HK-2 (cell line): ENCODE results near the gene ZCCHC24.
A peak's percentile ranks its signal among the peaks of the same experiment; 100 is the strongest.

Source experiments
- DNase-seq: peaks from one replicate; pipeline ENCODE4 v3.0.0-alpha.2; 2018; ENCODE audit not compliant: unreplicated experiment

ZCCHC24 gene

GRCh38 chr10:79431891-79432831, 13.3 kb downstream of the ZCCHC24 start:
- no peak for DNase-seq

- no peak for DNase-seq
Observed at GRCh38 chr10:79431428-79431827, 14.0 kb downstream of the ZCCHC24 start.

- DNase-seq, result no peak
Observed at GRCh38 chr10:79430936-79431335, 14.5 kb downstream of the ZCCHC24 start.

GRCh38 chr10:79430325-79430905, 15.0 kb downstream of the ZCCHC24 start:
- no peak for DNase-seq

- no peak for DNase-seq
Observed at GRCh38 chr10:79429751-79430150, 15.7 kb downstream of the ZCCHC24 start.

GRCh38 chr10:79427965-79428364, 17.5 kb downstream of the ZCCHC24 start:
- DNase-seq, result no peak

GRCh38 chr10:79425074-79425532, 20.3 kb downstream of the ZCCHC24 start:
- DNase-seq, result no peak

- no peak for DNase-seq
Observed at GRCh38 chr10:79424221-79425073, 21.0 kb downstream of the ZCCHC24 start.

- no peak for DNase-seq
Observed at GRCh38 chr10:79422178-79422892, 23.1 kb downstream of the ZCCHC24 start.

GRCh38 chr10:79420974-79421688, 24.3 kb downstream of the ZCCHC24 start:
- DNase-seq, result no peak

GRCh38 chr10:79418886-79419595, 26.4 kb downstream of the ZCCHC24 start:
- no peak for DNase-seq

GRCh38 chr10:79418274-79418673, 27.1 kb downstream of the ZCCHC24 start:
- DNase-seq, result no peak

GRCh38 chr10:79417731-79418130, 27.7 kb downstream of the ZCCHC24 start:
- no peak for DNase-seq

GRCh38 chr10:79417266-79417665, 28.2 kb downstream of the ZCCHC24 start:
- no peak for DNase-seq

GRCh38 chr10:79416578-79417255, 28.7 kb downstream of the ZCCHC24 start:
- DNase-seq, result no peak

- DNase-seq, result no peak
Observed at GRCh38 chr10:79415736-79416577, 29.5 kb downstream of the ZCCHC24 start.

- no peak for DNase-seq
Observed at GRCh38 chr10:79414714-79415113, 30.7 kb downstream of the ZCCHC24 start.

GRCh38 chr10:79413196-79413595, 32.2 kb downstream of the ZCCHC24 start:
- peak; percentile 81 for DNase-seq

- DNase-seq, result no peak
Observed at GRCh38 chr10:79412516-79412915, 32.9 kb downstream of the ZCCHC24 start.
